Retinal pigment epithelial cell (primary cell): ENCODE data around the gene MIOS.

Source experiments
- DNase-seq: peaks from one replicate; pipeline ENCODE4 v3.0.0-alpha.2; 2010; ENCODE audit warnings: low read depth
- H3K4me3 ChIP-seq: 2 replicates; pipeline ENCODE4 v1.5.1; 2011; ENCODE audit warnings: mild to moderate bottlenecking, low read length, control low read depth, moderate library complexity
- TF ChIP-seq, protein P1 (sequence below): conservative IDR thresholded peaks from 2 replicates; pipeline ENCODE4 v1.5.1; 2011; ENCODE audit warnings: low read depth, low read length, control low read depth, inconsistent platforms

MIOS gene

DNA sequence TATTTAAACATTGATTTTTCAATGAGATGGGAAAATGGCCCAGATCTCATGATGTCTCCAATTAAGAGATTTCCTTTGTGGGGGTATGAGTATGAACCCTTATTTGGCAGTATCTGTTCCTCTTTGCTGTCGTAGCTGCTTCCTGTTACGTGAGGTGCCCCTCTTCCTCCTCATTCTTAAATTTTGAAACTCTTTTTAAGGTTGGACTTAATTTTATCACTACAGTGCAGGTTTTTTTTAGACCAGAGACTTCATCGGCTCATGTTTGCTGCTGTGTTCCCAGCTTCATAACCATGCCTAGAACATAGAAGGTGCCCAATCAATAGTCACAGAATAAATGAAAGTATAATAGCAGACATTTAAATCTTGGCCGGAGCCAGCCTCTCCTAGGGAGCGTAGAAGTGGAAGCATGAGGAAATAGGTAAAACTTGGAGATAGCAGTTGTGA, 2.4 kb downstream of the MIOS start:
- TF ChIP-seq, protein P1, sequence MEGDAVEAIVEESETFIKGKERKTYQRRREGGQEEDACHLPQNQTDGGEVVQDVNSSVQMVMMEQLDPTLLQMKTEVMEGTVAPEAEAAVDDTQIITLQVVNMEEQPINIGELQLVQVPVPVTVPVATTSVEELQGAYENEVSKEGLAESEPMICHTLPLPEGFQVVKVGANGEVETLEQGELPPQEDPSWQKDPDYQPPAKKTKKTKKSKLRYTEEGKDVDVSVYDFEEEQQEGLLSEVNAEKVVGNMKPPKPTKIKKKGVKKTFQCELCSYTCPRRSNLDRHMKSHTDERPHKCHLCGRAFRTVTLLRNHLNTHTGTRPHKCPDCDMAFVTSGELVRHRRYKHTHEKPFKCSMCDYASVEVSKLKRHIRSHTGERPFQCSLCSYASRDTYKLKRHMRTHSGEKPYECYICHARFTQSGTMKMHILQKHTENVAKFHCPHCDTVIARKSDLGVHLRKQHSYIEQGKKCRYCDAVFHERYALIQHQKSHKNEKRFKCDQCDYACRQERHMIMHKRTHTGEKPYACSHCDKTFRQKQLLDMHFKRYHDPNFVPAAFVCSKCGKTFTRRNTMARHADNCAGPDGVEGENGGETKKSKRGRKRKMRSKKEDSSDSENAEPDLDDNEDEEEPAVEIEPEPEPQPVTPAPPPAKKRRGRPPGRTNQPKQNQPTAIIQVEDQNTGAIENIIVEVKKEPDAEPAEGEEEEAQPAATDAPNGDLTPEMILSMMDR = no peak
- DNase-seq = no peak
- no peak overlapping the region for H3K4me3 ChIP-seq

DNA sequence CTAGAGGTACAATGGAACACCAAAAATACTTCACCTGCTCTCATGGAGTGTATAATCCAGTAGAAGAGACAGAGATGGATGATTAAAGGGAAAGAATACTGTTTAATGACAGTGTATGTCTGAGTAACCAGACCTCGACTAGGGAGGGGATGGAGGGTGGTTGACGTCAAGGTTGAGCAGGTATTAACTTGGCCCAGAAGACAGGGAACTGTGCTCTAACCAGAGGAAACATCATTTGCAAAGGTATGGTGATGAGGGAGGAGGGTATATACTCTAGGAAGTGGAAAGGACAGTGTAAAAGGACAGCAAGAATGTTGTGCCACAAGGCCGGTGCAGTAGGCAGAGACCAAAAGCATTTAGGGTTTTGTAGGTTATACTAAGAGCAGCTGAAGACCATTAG, 2.9 kb downstream of the MIOS start:
- no peak for DNase-seq
- no peak overlapping the region for H3K4me3 ChIP-seq
- TF ChIP-seq, protein P1 = no peak

DNA sequence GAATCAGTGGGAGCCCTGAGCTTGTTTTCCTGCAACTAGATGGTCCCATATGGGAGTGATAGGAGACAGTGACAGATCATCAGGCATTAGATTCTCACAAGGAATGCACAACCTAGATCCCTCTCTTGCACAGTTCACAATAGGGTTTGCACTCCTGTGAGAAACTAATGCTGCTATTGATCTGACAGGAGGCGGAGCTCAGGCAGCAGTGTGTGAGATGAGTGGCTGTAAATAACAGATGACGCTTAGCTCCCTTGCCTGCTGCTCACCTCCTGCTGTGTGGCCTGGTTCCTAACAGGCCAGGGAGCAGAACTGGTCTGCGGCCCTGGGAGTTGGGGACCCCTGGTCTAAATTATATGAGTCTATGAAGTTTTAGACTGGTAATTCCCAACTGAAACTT, 3.9 kb downstream of the MIOS start:
- DNase-seq = no peak
- TF ChIP-seq, protein P1 = no peak
- H3K4me3 ChIP-seq = no peak overlapping the region

DNA sequence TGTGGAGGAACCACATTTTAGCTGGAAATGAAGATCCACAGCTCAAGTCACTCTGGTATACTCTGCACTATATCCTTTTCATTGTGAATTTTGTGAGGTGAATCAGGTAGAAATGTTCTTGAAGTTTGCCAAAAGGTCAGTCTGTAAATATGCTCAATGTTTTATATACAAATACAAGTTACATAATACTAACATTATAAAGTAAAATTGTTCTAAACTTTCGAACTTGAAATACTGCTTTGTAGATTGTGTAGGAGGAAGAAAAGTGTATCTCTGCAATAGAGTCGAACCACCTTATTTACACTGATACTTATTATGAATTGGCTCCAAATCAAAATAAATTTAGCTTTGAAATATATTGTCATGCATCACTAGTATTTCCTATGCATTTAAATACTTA, 7.0 kb downstream of the MIOS start:
- no peak for DNase-seq
- no peak overlapping the region for H3K4me3 ChIP-seq
- TF ChIP-seq, protein P1 = no peak

DNA sequence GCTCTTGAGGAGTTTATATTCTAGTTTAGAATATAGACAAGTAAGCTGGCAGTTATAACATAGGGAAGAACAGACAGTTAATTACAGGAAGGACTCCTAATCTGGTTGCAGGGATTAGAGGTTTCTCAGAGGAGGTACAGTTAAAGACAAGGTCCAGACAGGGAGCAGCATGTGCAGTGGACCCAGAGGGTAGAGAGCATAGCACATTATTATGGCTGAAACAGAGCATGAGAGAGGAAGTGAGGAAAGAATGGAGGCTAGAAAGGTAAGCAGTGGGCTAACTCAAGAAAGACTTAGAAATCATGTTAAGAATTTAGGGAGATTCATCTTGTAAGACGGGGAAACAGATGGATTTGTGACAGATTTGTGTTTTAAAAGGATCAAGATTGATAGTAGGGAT, 9.7 kb downstream of the MIOS start:
- TF ChIP-seq, protein P1 = no peak
- no peak for DNase-seq
- no peak overlapping the region for H3K4me3 ChIP-seq

DNA sequence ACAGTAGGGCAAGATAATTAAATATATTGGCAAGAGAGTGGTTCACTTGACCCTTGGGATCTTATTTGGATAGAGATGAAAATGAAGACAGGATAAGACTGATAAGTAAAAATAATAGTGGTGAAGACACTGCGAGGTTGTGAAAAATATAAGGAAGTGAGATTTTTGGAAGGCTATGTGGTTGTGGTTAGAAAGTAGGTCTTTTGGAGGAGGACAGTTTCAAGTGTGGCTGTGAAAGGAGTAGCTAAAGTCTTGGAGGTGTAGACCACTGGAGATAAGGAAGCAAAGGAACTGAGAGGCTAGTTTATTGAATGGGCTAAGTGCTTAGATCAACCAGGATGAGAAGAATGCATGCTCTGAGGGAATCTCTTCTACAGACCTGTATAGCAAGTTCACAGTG, 11.2 kb downstream of the MIOS start:
- no peak overlapping the region for H3K4me3 ChIP-seq
- TF ChIP-seq, protein P1 = no peak
- DNase-seq = no peak

DNA sequence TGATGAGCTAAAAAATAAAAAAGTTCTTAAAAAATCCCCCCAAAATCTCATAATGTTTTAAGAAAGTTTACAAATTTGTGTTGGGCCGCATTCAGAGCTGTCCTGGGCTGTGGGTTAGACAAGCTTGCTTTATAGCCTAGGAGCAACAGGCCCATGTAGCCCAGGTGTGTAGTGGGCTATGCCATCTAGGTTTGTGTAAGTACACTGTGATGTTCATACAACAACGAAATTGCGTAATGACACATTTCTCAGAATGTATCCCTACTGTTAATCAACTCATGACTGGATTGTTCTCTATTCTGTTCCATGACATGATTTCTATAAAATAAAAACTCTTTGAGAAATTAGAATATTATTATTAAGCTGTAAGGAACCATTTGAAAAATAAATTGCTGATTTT, 13.0 kb downstream of the MIOS start:
- TF ChIP-seq, protein P1 = no peak
- DNase-seq = no peak
- H3K4me3 ChIP-seq = no peak overlapping the region
